ENCODE data around the gene EYS. TPM values are rescaled to one million over a fixed set of nuclear protein-coding genes. Genes with fewer than 3 reads are reported as not detected.
"Not testable (repeated sequence)": the region's sequence is repeated elsewhere in the genome, so short reads cannot be mapped to it uniquely, and the experiment has no call there.

Gene EYS
- total RNA-seq, 1 experiment from 2014 or later = not detected

GRCh38 chr6:63936399-63936798, 1770.6 kb downstream of the EYS start (continued):
- TF ChIP-seq ZBTB33 (IDR thresholded peaks at IDR 0.05; ENCODE audit: extremely low read depth, insufficient replicate concordance, low read length) (no peak), ZFX (IDR thresholded peaks at IDR 0.05) (no peak), ATF3 (IDR thresholded peaks at IDR 0.05) (no peak)

GRCh38 chr6:63935732-63936131, 1771.3 kb downstream of the EYS start:
- Histone ChIP-seq H3K79me2 (ENCODE audit: insufficient read depth, low read length) (no peaks in the 10 kb centered on the region), H3K36me3 (ENCODE audit: control insufficient read depth in 1 of 2, insufficient read depth in 2 of 2, low read length in 2 of 2) (no peaks in the 10 kb centered on the region), H3K4me2 (ENCODE audit: low read length) (no peak overlapping the region), H3K27me3 (ENCODE audit: insufficient read depth, low read length) (no peaks in the 10 kb centered on the region), H3K4me1 (ENCODE audit: control insufficient read depth in 1 of 2, insufficient read depth in 2 of 2, low read length in 2 of 2) (no peaks in the 10 kb centered on the region), H3K9ac (ENCODE audit: low read length) (no peak overlapping the region), H4K20me1 (ENCODE audit: insufficient read depth) (no peaks in the 10 kb centered on the region), H3K4me3 (replicated peaks in 1 of 2; ENCODE audit: low read depth in 1 of 2, low read length in 2 of 2) (no peak overlapping the region), H3K9me2 (ENCODE audit: insufficient read depth) (no peaks in the 10 kb centered on the region), H2AFZ (ENCODE audit: low read depth, low read length, poor library complexity, severe bottlenecking) (no peak overlapping the region), H3K27ac (ENCODE audit: low read depth, low read length) (no peak overlapping the region), H3K9me3 (ENCODE audit: control insufficient read depth in 1 of 2, insufficient read depth in 1 of 2, low read depth in 1 of 2, low read length in 2 of 2) (no peaks in the 10 kb centered on the region)
- ChIA-PET RAD21 (ENCODE audit: low non-redundant PET in 1 of 2, low total read pairs in 2 of 2, uncharacterized antibody in 2 of 2, unreplicated experiment in 2 of 2) (no interaction called here), CTCF (no interaction called here), POLR2A (no interaction called here)
- intact Hi-C loops (cut with micrococcal nuclease) = no loop called here
- no peak for DNase-seq (ENCODE audit: low read depth, low spot score)
- ATAC-seq = no peak
- no peak for TF ChIP-seq JUND (IDR thresholded peaks at IDR 0.05)
- TF ChIP-seq CBX3 (IDR thresholded peaks at IDR 0.05; ENCODE audit: low read depth) = no peak
- no peak for TF ChIP-seq CEBPB (IDR thresholded peaks at IDR 0.05; ENCODE audit: low read depth)
- no peak for TF ChIP-seq ATF3 (IDR thresholded peaks at IDR 0.05)
- TF ChIP-seq POLR2AphosphoS5 (IDR thresholded peaks at IDR 0.05; ENCODE audit: low read depth, low read length) = no peak
- TF ChIP-seq EZH2 (IDR thresholded peaks at IDR 0.05) = no peak
- TF ChIP-seq RAD21 (IDR thresholded peaks at IDR 0.05; ENCODE audit: low read depth) = no peak
- BruUV-seq (replicated peaks) = no TSS peak

GRCh38 chr6:63933948-63934347, 1773.1 kb downstream of the EYS start:
- DNase-seq (ENCODE audit: low read depth, low spot score); H3K9me2 ChIP-seq (ENCODE audit: insufficient read depth); RAD21 ChIA-PET (ENCODE audit: low non-redundant PET in 1 of 2, low total read pairs in 2 of 2, uncharacterized antibody in 2 of 2, unreplicated experiment in 2 of 2); CTCF ChIA-PET; H3K4me3 ChIP-seq (replicated peaks in 1 of 2; ENCODE audit: low read depth in 1 of 2, low read length in 2 of 2); H3K9ac ChIP-seq (ENCODE audit: low read length); H3K36me3 ChIP-seq (ENCODE audit: control insufficient read depth in 1 of 2, insufficient read depth in 2 of 2, low read length in 2 of 2); H3K4me1 ChIP-seq (ENCODE audit: control insufficient read depth in 1 of 2, insufficient read depth in 2 of 2, low read length in 2 of 2); H3K4me2 ChIP-seq (ENCODE audit: low read length); ATAC-seq; H4K20me1 ChIP-seq (ENCODE audit: insufficient read depth); H3K27ac ChIP-seq (ENCODE audit: low read depth, low read length); intact Hi-C loops (cut with micrococcal nuclease); H3K79me2 ChIP-seq (ENCODE audit: insufficient read depth, low read length); BruUV-seq (replicated peaks); POLR2A ChIA-PET; H3K27me3 ChIP-seq (ENCODE audit: insufficient read depth, low read length); H2AFZ ChIP-seq (ENCODE audit: low read depth, low read length, poor library complexity, severe bottlenecking); H3K9me3 ChIP-seq (ENCODE audit: control insufficient read depth in 1 of 2, insufficient read depth in 1 of 2, low read depth in 1 of 2, low read length in 2 of 2): not testable (repeated sequence)
